Testis (tissue), 3 donors: ENCODE measurements around the gene CCNJL. TPM values are rescaled to one million over a fixed set of nuclear protein-coding genes. Genes with fewer than 3 reads are reported as not detected.

Source experiments
- DNase-seq: peaks from one replicate; pipeline ENCODE4 v3.0.0-alpha.2; 2019
- H3K27ac ChIP-seq, 2 donors: fragments of 200-600 bp; sonication (generic); one replicate each; pipeline ENCODE4 v1.5.1; 2019
- H3K27me3 ChIP-seq: fragments of 200-600 bp; sonication (generic); one replicate; pipeline ENCODE4 v1.5.1; 2019
- H3K36me3 ChIP-seq: fragments of 200-600 bp; sonication (generic); one replicate; pipeline ENCODE4 v1.5.1; 2017; ENCODE audit warnings: low read depth; ENCODE audit errors: missing control alignments
- H3K4me1 ChIP-seq: fragments of 200-600 bp; sonication (generic); one replicate; pipeline ENCODE4 v1.5.1; 2019
- H3K4me3 ChIP-seq, 2 donors: fragments of 200-600 bp; sonication (generic); one replicate each; pipeline ENCODE4 v1.5.1; 2017 to 2019
- H3K9me3 ChIP-seq: fragments of 200-600 bp; sonication (generic); one replicate; pipeline ENCODE4 v1.5.1; 2017
- POLR2A ChIP-seq: fragments of 450-650 bp; IDR thresholded peaks from one replicate; pipeline ENCODE4 v1.6.1; 2017; ENCODE audit warnings: antibody characterized with exemption, mild to moderate bottlenecking, moderate library complexity
- WGBS, 2 donors: methylation state at CpG; one replicate each; pipeline ENCODE4 v1.1.5; 2018; 5-methylcytosine and 5-hydroxymethylcytosine counted together
- intact Hi-C: fragments of 100-400 bp; cut with DNase I; formaldehyde crosslinking; loops from one replicate; pipeline ENCODE4 v1.15.1; 2023; ENCODE audit warnings: low total_unique reads
- polyA plus RNA-seq: library from polyadenylated mRNA; stranded (reverse); fragments of 350-450 nt; fragmentation: Illumina TruSeq; extraction: RNeasy Lipid Tissue Mini Kit (QIAGEN cat#74804); gene quantifications from one replicate; pipeline ENCODE4 v1.2.3, GENCODE V29; 2014; ENCODE audit warnings: low read depth, low replicate concordance; ENCODE audit not compliant: insufficient read depth
- total RNA-seq, 2 donors: library from RNA; depleted of rRNA; stranded (reverse); fragments of >200 nt; gene quantifications; one replicate each; pipeline ENCODE4 v1.2.3, GENCODE V29; 2016
- TF ChIP-seq, protein P1 (sequence below), 3 experiments: fragments of 450-650 bp in 2 of 3; fragments of 200-600 bp in 1 of 3; sonication (generic) in 1 of 3; IDR thresholded peaks; one replicate each; pipeline ENCODE4 v1.5.1; 2016 to 2019; ENCODE audit warnings: antibody characterized with exemption in 3 of 3, mild to moderate bottlenecking in 2 of 3, moderate library complexity in 1 of 3

CCNJL gene
- total and polyA plus RNA-seq, 3 donors from 2014 or later = 23.6 to 47.0 (median 41.4) TPM

DNA sequence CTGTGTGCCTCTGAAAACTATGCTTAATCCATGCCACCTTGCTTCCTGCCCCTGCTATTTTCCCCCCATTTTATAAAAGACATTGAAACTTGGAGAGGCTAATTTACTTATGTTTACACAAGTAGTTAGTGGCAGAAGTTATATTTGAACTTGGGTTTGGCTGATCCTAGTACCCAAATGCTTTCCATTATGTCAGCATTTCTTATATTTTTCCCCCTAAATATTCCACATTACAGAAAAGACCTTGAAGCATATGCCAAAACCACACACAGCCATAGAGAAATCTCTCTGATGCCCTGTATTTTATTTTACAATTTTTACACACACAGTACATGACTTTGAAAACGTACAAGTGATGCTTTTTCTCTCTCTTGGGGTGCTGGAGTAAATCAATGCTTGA lies 46.9 kb upstream of the CCNJL start:
- H3K27me3 ChIP-seq = no peaks in the 10 kb centered on the region
- 0 to 4% methylated on average over 1 of the region's 1 CpG for WGBS, 2 donors
- peaks cover 38% of the 10 kb centered on the region for H3K4me1 ChIP-seq
- no peak overlapping the region for H3K27ac ChIP-seq
- H3K4me3 ChIP-seq = no peak overlapping the region
- H3K36me3 ChIP-seq = no peaks in the 10 kb centered on the region
- intact Hi-C loops = no loop called here
- TF ChIP-seq, protein P1, sequence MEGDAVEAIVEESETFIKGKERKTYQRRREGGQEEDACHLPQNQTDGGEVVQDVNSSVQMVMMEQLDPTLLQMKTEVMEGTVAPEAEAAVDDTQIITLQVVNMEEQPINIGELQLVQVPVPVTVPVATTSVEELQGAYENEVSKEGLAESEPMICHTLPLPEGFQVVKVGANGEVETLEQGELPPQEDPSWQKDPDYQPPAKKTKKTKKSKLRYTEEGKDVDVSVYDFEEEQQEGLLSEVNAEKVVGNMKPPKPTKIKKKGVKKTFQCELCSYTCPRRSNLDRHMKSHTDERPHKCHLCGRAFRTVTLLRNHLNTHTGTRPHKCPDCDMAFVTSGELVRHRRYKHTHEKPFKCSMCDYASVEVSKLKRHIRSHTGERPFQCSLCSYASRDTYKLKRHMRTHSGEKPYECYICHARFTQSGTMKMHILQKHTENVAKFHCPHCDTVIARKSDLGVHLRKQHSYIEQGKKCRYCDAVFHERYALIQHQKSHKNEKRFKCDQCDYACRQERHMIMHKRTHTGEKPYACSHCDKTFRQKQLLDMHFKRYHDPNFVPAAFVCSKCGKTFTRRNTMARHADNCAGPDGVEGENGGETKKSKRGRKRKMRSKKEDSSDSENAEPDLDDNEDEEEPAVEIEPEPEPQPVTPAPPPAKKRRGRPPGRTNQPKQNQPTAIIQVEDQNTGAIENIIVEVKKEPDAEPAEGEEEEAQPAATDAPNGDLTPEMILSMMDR (IDR thresholded peaks at IDR 0.05) = no peak
- TF ChIP-seq POLR2A = no peak
- no peak for DNase-seq
- H3K9me3 ChIP-seq = no peaks in the 10 kb centered on the region

DNA sequence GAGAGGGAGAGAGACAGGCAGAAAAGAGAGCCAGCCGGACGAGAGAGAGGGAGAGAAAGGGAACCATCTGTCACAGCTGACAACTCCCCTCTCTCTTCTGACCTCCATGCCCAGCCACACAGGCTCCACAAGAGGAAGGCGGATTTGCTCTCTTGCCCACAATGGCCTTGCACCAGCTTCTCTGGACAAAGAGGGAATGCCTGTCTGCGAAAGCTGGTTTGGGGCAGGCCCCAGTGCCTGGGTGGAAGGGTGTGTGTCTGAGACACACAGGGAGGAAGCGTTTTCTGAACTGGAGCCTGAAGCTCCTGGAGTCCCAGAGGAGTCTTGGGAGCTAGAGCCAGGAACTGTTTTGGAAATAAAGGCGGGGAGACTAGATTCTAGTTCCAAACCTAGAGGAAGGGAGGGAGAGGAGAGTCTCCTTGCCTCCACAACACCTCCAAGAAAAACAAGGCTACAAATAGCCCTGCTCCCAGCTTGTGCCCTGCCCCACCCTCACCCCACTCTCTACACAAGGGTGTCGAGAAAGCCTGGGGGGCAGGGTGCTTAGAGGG lies 45.6 kb upstream of the CCNJL start:
- peaks cover 29% of the 10 kb centered on the region for H3K4me1 ChIP-seq
- TF ChIP-seq, protein P1 (IDR thresholded peaks at IDR 0.05) = no peak
- no peak for TF ChIP-seq POLR2A
- no peaks in the 10 kb centered on the region for H3K36me3 ChIP-seq
- no peaks in the 10 kb centered on the region for H3K9me3 ChIP-seq
- no peak overlapping the region for H3K4me3 ChIP-seq
- intact Hi-C loops = no loop called here
- H3K27me3 ChIP-seq = no peaks in the 10 kb centered on the region
- 44% methylated on average over 7 of the region's 7 CpGs for WGBS, 2 donors
- H3K27ac ChIP-seq = peak overlapping the region; percentile 42 to 76
- peak; percentile 54 for DNase-seq

DNA sequence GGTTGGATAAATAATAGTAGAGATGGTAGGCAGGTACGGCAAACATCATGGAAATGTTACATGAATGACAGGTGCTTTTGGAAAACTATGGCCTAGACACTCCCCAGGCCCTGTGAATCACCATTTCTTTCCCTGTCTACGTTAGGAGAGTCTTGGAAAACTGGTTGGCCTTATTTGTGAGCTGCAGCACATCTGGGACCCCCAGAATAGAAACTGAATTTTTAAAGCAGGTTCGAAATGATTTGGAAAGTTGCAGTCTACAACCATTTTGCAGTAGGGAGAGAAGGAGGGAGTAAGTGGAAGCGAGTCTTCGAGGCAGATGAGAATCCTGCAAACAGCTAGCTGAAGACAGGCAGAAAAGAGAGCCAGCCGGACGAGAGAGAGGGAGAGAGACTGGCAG lies 45.0 kb upstream of the CCNJL start:
- WGBS, 2 donors = 49 to 62% methylated on average over 7 of the region's 7 CpGs
- intact Hi-C loops = no loop called here
- DNase-seq = no peak
- H3K27me3 ChIP-seq = no peaks in the 10 kb centered on the region
- H3K36me3 ChIP-seq = no peaks in the 10 kb centered on the region
- H3K9me3 ChIP-seq = no peaks in the 10 kb centered on the region
- H3K27ac ChIP-seq = peak overlapping the region in 1 of 2 donors; percentile 76
- H3K4me3 ChIP-seq = no peak overlapping the region
- TF ChIP-seq, protein P1 (IDR thresholded peaks at IDR 0.05) = no peak
- H3K4me1 ChIP-seq = peaks cover 24% of the 10 kb centered on the region

DNA sequence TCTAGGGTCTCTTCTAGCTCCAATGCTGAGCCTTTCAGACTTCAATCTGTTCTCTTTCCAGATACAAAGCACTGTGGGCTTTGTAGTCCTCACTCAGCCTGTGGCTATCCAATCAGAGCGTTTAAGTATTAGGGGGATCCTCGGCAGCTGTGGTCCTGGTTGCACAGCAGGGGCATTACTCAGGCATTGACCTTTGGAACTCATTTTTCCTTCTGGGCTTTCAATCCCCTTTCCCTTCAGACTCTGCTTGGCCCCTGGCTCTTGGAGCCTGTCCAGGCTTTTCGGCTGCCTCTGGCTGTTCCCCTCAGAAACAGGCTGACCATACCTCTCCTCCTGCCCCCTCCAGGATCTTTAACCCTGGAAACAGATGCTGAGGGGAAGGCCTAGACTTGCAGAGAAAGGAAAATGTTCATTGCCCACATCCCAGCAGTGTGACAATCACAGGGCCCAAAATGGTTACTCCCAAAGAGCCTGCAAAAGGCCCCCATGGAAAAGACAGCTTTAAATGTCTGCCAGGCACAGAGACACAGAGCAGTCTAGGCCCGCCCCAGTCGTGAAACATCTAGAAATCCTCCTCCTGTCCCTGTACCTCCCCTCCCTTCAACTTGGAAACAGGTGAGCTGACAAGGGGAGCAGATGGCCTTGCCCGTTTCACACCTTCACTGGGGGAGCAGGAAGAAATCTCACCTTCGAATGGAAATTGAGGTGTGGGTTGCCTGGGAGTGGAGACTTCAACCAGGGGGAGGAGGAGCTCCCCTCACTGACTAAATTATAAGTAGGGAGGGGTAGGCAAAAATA lies 44.4 kb upstream of the CCNJL start:
- TF ChIP-seq, protein P1 (IDR thresholded peaks at IDR 0.05) = no peak
- TF ChIP-seq POLR2A = no peak
- 62% methylated on average over 5 to 7 of the region's 7 CpGs for WGBS, 2 donors
- no peaks in the 10 kb centered on the region for H3K9me3 ChIP-seq
- no peaks in the 10 kb centered on the region for H3K27me3 ChIP-seq
- peak overlapping the region in 1 of 2 donors; percentile 76 for H3K27ac ChIP-seq
- peaks cover 23% of the 10 kb centered on the region for H3K4me1 ChIP-seq
- no peak for DNase-seq
- intact Hi-C loops = no loop called here
- no peak overlapping the region for H3K4me3 ChIP-seq
- no peaks in the 10 kb centered on the region for H3K36me3 ChIP-seq
